Muscle layer of duodenum (tissue), 2 donors: ENCODE measurements around the gene CNR2.
"Not testable (repeated sequence)": the region's sequence is repeated elsewhere in the genome, so short reads cannot be mapped to it uniquely, and the experiment has no call there.

Experiments used
- H3K27ac ChIP-seq: one replicate; pipeline ENCODE4 v1.7.0; 2013; ENCODE audit warnings: mild to moderate bottlenecking, low read length
- H3K27me3 ChIP-seq: one replicate; pipeline ENCODE4 v1.7.0; 2013; ENCODE audit warnings: low read depth, mild to moderate bottlenecking, control low read depth, low read length
- H3K36me3 ChIP-seq, 2 donors: one replicate each; pipeline ENCODE4 v1.7.0; 2013; ENCODE audit warnings: low read length in 2 of 2, control low read depth in 1 of 2, mild to moderate bottlenecking in 1 of 2; ENCODE audit not compliant: insufficient read depth in 2 of 2, control insufficient read depth in 1 of 2
- H3K4me1 ChIP-seq, 2 donors: one replicate each; pipeline ENCODE4 v1.7.0; 2013; ENCODE audit warnings: low read length in 2 of 2, mild to moderate bottlenecking in 2 of 2, control low read depth in 1 of 2, moderate library complexity in 1 of 2; ENCODE audit not compliant: insufficient read depth in 2 of 2, control insufficient read depth in 1 of 2
- H3K4me3 ChIP-seq, 2 donors: one replicate each; pipeline ENCODE4 v1.7.0; 2013; ENCODE audit warnings: low read length in 2 of 2, low read depth in 1 of 2, mild to moderate bottlenecking in 1 of 2
- H3K9me3 ChIP-seq, 2 donors: one replicate each; pipeline ENCODE4 v1.7.0; 2013; ENCODE audit warnings: low read length in 2 of 2, control low read depth in 1 of 2, mild to moderate bottlenecking in 1 of 2; ENCODE audit not compliant: control insufficient read depth in 1 of 2
- donor health status: healthy.

Gene CNR2

GRCh38 chr1:23902321-23903278 lies 10.6 kb downstream of the CNR2 start:
- Histone ChIP-seq H3K27ac (no peak overlapping the region), H3K4me1 (peaks cover 0 to 5% of the 10 kb centered on the region in 2 donors), H3K27me3 (peaks cover 9% of the 10 kb centered on the region), H3K4me3 (peak overlapping the region in 1 of 2 donors; percentile 62), H3K36me3 (no peaks in the 10 kb centered on the region), H3K9me3 (no peaks in the 10 kb centered on the region)

- not testable (repeated sequence) for H3K27me3 ChIP-seq, H3K9me3 ChIP-seq, H3K36me3 ChIP-seq, H3K4me1 ChIP-seq, H3K27ac ChIP-seq, H3K4me3 ChIP-seq
These were observed 13.1 kb downstream of the CNR2 start for GRCh38 chr1:23900017-23900416.

- H3K9me3 ChIP-seq = no peaks in the 10 kb centered on the region
- peaks cover 9% of the 10 kb centered on the region for H3K27me3 ChIP-seq
- H3K4me1 ChIP-seq = peaks cover 5% of the 10 kb centered on the region in 2 donors
- H3K27ac ChIP-seq = no peak overlapping the region
- H3K4me3 ChIP-seq = no peak overlapping the region
- H3K36me3 ChIP-seq = no peaks in the 10 kb centered on the region
These were observed 14.1 kb downstream of the CNR2 start for GRCh38 chr1:23899070-23899469.

DNA sequence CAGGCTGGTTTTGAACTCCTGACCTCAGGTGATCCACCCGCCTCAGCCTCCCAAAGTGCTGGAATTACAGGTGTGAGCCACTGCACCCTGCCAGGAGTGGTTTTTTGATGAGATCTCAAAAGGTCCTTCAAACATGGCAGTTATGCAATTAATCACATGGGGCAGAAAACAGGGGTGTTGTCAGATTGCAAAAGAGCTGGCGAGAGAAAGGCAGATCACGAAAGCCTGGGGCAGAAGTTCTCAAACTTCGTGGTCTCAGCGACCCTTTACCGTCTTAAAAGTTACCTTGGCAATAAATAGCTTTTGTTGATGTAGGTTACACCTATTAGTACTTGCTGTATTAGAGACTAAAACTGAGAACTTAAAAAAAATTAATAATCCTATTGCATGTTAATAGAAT lies 16.1 kb downstream of the CNR2 start:
- Histone ChIP-seq H3K9me3 (no peaks in the 10 kb centered on the region), H3K27me3 (no peaks in the 10 kb centered on the region), H3K27ac (no peak overlapping the region), H3K4me1 (peaks cover 0 to 5% of the 10 kb centered on the region in 2 donors), H3K4me3 (no peak overlapping the region), H3K36me3 (no peaks in the 10 kb centered on the region)

GRCh38 chr1:23896491-23896890 lies 16.7 kb downstream of the CNR2 start:
- H3K4me3 ChIP-seq = no peak overlapping the region
- H3K27ac ChIP-seq = no peak overlapping the region
- no peaks in the 10 kb centered on the region for H3K27me3 ChIP-seq
- H3K36me3 ChIP-seq = no peaks in the 10 kb centered on the region
- H3K4me1 ChIP-seq = peaks cover 0 to 5% of the 10 kb centered on the region in 2 donors
- no peaks in the 10 kb centered on the region for H3K9me3 ChIP-seq

DNA sequence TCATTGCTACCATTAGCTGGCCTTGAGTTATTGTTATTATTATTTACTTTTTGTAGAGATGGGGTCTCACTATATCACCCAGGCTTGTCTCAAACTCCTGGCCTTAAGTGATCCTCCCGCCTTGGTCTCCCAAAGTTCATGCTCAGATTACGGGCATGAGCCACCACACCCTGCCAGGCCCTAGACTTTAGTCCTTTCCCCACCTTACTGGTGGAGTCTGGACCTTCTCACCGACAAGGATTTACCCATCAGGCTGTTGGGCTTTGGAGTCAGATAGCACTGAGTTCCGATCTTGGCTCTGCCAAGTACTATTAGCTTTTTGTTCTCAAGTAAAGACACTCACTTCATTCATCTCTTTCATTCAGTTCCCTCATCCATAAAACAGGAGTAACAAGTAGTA lies 17.2 kb downstream of the CNR2 start:
- H3K4me1 ChIP-seq = peaks cover 0 to 5% of the 10 kb centered on the region in 2 donors
- H3K9me3 ChIP-seq = no peaks in the 10 kb centered on the region
- no peak overlapping the region for H3K27ac ChIP-seq

DNA sequence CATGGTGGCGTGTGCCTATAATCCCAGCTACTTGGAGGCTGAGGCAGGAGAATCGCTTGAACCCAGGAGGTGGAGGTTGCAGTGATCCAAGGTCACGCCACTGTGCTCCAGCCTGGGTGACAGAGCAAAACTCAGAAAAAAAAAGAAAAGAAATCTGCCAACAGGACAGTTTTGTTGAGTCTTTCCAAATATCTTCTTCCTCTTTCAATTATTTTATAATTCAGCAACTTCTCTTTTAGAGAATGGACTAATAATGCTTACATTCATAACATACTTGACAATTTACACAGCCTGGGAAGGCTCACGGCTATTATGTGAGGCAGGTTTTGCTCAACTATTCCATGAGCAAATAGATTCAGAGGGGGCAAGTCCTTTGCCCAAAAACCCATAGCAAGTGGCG lies 18.1 kb downstream of the CNR2 start:
- no peak overlapping the region for H3K27ac ChIP-seq
- no peaks in the 10 kb centered on the region for H3K36me3 ChIP-seq
- H3K4me1 ChIP-seq = peaks cover 0 to 5% of the 10 kb centered on the region in 2 donors
- H3K9me3 ChIP-seq = no peaks in the 10 kb centered on the region
- no peak overlapping the region for H3K4me3 ChIP-seq
- no peaks in the 10 kb centered on the region for H3K27me3 ChIP-seq

More for the DNA sequence above, 17.2 kb downstream of the CNR2 start:
- H3K27me3 ChIP-seq = no peaks in the 10 kb centered on the region
- no peak overlapping the region for H3K4me3 ChIP-seq
- H3K36me3 ChIP-seq = no peaks in the 10 kb centered on the region

GRCh38 chr1:23889074-23889473 lies 24.1 kb downstream of the CNR2 start:
- H3K27ac ChIP-seq = no peak overlapping the region
- H3K4me3 ChIP-seq = no peak overlapping the region
- no peaks in the 10 kb centered on the region for H3K36me3 ChIP-seq
- H3K4me1 ChIP-seq = no peaks in the 10 kb centered on the region
- H3K9me3 ChIP-seq = no peaks in the 10 kb centered on the region
- no peaks in the 10 kb centered on the region for H3K27me3 ChIP-seq

- Histone ChIP-seq H3K36me3 (no peaks in the 10 kb centered on the region), H3K27ac (no peak overlapping the region), H3K4me1 (peaks cover 0 to 3% of the 10 kb centered on the region in 2 donors), H3K4me3 (no peak overlapping the region), H3K9me3 (no peaks in the 10 kb centered on the region), H3K27me3 (no peaks in the 10 kb centered on the region)
These were observed 27.9 kb downstream of the CNR2 start for GRCh38 chr1:23885222-23885621.

GRCh38 chr1:23882746-23883145 lies 30.4 kb downstream of the CNR2 start:
- H3K4me1 ChIP-seq = peaks cover 0 to 3% of the 10 kb centered on the region in 2 donors
- no peaks in the 10 kb centered on the region for H3K36me3 ChIP-seq
- no peak overlapping the region for H3K27ac ChIP-seq
- H3K4me3 ChIP-seq = no peak overlapping the region
- H3K27me3 ChIP-seq = no peaks in the 10 kb centered on the region
- peaks cover 9 to 16% of the 10 kb centered on the region in 2 donors for H3K9me3 ChIP-seq

- no peak overlapping the region for H3K4me3 ChIP-seq
- H3K27me3 ChIP-seq = no peaks in the 10 kb centered on the region
- H3K36me3 ChIP-seq = no peaks in the 10 kb centered on the region
- H3K9me3 ChIP-seq = peaks cover 9 to 18% of the 10 kb centered on the region in 2 donors
- H3K4me1 ChIP-seq = peaks cover 0 to 3% of the 10 kb centered on the region in 2 donors
- no peak overlapping the region for H3K27ac ChIP-seq
These were observed 33.4 kb downstream of the CNR2 start for GRCh38 chr1:23879809-23880208.
